T-cell (primary cell): ENCODE data around the gene TMEM255B. TPM values are rescaled to one million over a fixed set of nuclear protein-coding genes. Genes with fewer than 3 reads are reported as not detected.

Source experiments
- ATAC-seq, 4 experiments: fragments of 200-7000 bp in 3 of 4; fragments of 150-1000 bp in 1 of 4; cut with Tn5 transposase; replicated peaks in 1 of 4; 1 replicate in 3 of 4; 2 replicates in 1 of 4; pipeline ENCODE4 v1.10.0; 2021; ENCODE audit warnings: moderate library complexity in 3 of 4, mild to moderate bottlenecking in 2 of 4, moderate number of reproducible peaks in 1 of 4
- CTCF ChIA-PET, 2 donors: fragments of 300-600 bp; sonication (Branson Sonifier 250); formaldehyde crosslinking; loops; one replicate each; lab custom pipeline; 2022; ENCODE audit warnings: antibody characterized with exemption in 2 of 2; lab: Charles Lee
- POLR2A ChIA-PET, 2 donors: fragments of 300-600 bp; sonication (Branson Sonifier 250); formaldehyde crosslinking; loops; one replicate each; lab custom pipeline; 2022; ENCODE audit warnings: antibody characterized with exemption in 2 of 2; lab: Charles Lee
- DNase-seq, 35 experiments: peaks; one replicate each; pipeline versions ENCODE4 v3.0.0 to v3.0.0-alpha.2; 2013 to 2023
- H3K27ac ChIP-seq: one replicate; pipeline ENCODE4 v1.5.1; 2013; ENCODE audit warnings: low read length
- H3K27me3 ChIP-seq, 2 experiments: replicated peaks in 1 of 2; 1 replicate in 1 of 2; 2 replicates in 1 of 2; pipeline versions ENCODE4 v1.6.1 to v1.7.0; 2013; ENCODE audit warnings: low read length in 1 of 2, mixed read lengths in 1 of 2; ENCODE audit not compliant: control insufficient read depth in 2 of 2, insufficient read depth in 2 of 2; ENCODE audit errors: extremely low read depth in 1 of 2
- H3K36me3 ChIP-seq, 2 donors: 1 replicate in 1 of 2; 2 replicates in 1 of 2; pipeline versions ENCODE4 v1.6.1 to v1.7.0; 2013; ENCODE audit warnings: low read length in 1 of 2; ENCODE audit not compliant: control insufficient read depth in 2 of 2, insufficient read depth in 1 of 2; ENCODE audit errors: extremely low read depth in 1 of 2
- H3K4me1 ChIP-seq, 2 experiments: 1 replicate in 1 of 2; 2 replicates in 1 of 2; pipeline versions ENCODE4 v1.6.1 to v1.7.0; 2013; ENCODE audit warnings: low read length in 2 of 2, mixed read lengths in 1 of 2; ENCODE audit not compliant: insufficient read depth in 2 of 2, control insufficient read depth in 1 of 2; ENCODE audit errors: extremely low read depth in 1 of 2
- H3K4me3 ChIP-seq, 2 donors: 1 replicate in 1 of 2; 2 replicates in 1 of 2; pipeline versions ENCODE4 v1.5.1 to v1.7.0; 2013; ENCODE audit warnings: mild to moderate bottlenecking in 2 of 2, low read length in 1 of 2, moderate library complexity in 1 of 2; ENCODE audit not compliant: control insufficient read depth in 1 of 2; ENCODE audit errors: extremely low read depth in 1 of 2
- H3K9me3 ChIP-seq: 2 replicates; pipeline ENCODE4 v1.7.0; 2013
- H3K27ac Mint-ChIP-seq, 2 donors: one replicate each; pipeline ENCODE4 v1.8.0; 2020 to 2021; ENCODE audit warnings: mild to moderate bottlenecking in 2 of 2, mixed read lengths in 2 of 2
- H3K27me3 Mint-ChIP-seq, 2 donors: one replicate each; pipeline ENCODE4 v1.8.0; 2021 to 2022; ENCODE audit warnings: mixed read lengths in 2 of 2
- H3K36me3 Mint-ChIP-seq: one replicate; pipeline ENCODE4 v1.8.0; 2021; ENCODE audit warnings: mixed read lengths
- H3K4me1 Mint-ChIP-seq, 3 donors: one replicate each; pipeline ENCODE4 v1.8.0; 2020 to 2022; ENCODE audit warnings: mixed read lengths in 3 of 3, mild to moderate bottlenecking in 1 of 3
- H3K4me3 Mint-ChIP-seq, 3 donors: one replicate each; pipeline ENCODE4 v1.8.0; 2020 to 2022; ENCODE audit warnings: mild to moderate bottlenecking in 3 of 3, mixed read lengths in 3 of 3, moderate library complexity in 3 of 3
- H3K9me3 Mint-ChIP-seq, 3 donors: one replicate each; pipeline ENCODE4 v1.8.0; 2020 to 2022; ENCODE audit warnings: mixed read lengths in 3 of 3
- WGBS: methylation state at CpG from one replicate; pipeline ENCODE4 v1.1.5; 2013; ENCODE audit warnings: missing lambda C conversion rate; ENCODE audit not compliant: insufficient coverage; 5-methylcytosine and 5-hydroxymethylcytosine counted together
- total RNA-seq, 35 experiments: library from RNA in 6 of 35; stranded (reverse) in 6 of 35; fragments of 120-200 nt in 1 of 35; gene quantifications; one replicate each; pipeline versions ENCODE4 v1.2.1 to v1.2.4 and lab custom pipeline; 2013 to 2026

TMEM255B gene
- total RNA-seq, 5 donors from 2014 or later (not counting 1 experiment from before 2014, with no cell fraction given) = 0.76 to 1.2 (median 0.89) TPM

- Histone ChIP-seq H3K27ac (no peak overlapping the region), H3K9me3 (no peaks in the 10 kb centered on the region), H3K4me1 (peaks cover 0 to 2% of the 10 kb centered on the region in 2 experiments), H3K4me3 (no peak overlapping the region), H3K36me3 (no peaks in the 10 kb centered on the region), H3K27me3 (peaks cover 0 to 49% of the 10 kb centered on the region in 2 experiments)
- no peak for DNase-seq
- H3K27me3 Mint-ChIP-seq = peaks cover 0 to 2% of the 10 kb centered on the region in 2 donors
- H3K4me3 Mint-ChIP-seq = no peak overlapping the region
- H3K9me3 Mint-ChIP-seq = no peaks in the 10 kb centered on the region
- CTCF ChIA-PET = no interaction called here
- H3K4me1 Mint-ChIP-seq = no peaks in the 10 kb centered on the region
- peak in 1 of 4 experiments; percentile 13 for ATAC-seq
- POLR2A ChIA-PET = no interaction called here
- no peak overlapping the region for H3K27ac Mint-ChIP-seq
- H3K36me3 Mint-ChIP-seq = no peaks in the 10 kb centered on the region
- WGBS = 15% methylated on average over 11 of the region's 15 CpGs
Measured at GRCh38 chr13:113802090-113802531, 43.1 kb downstream of the TMEM255B start.

GRCh38 chr13:113802761-113803160 lies 43.7 kb downstream of the TMEM255B start:
- 81% methylated on average over 25 of the region's 25 CpGs for WGBS
- Histone ChIP-seq H3K27ac (no peak overlapping the region), H3K36me3 (no peaks in the 10 kb centered on the region), H3K4me1 (peaks cover 0 to 2% of the 10 kb centered on the region in 2 experiments), H3K9me3 (no peaks in the 10 kb centered on the region), H3K27me3 (peaks cover 0 to 47% of the 10 kb centered on the region in 2 experiments), H3K4me3 (no peak overlapping the region)
- DNase-seq (no peak), ATAC-seq (no peak)
- H3K9me3 Mint-ChIP-seq = no peaks in the 10 kb centered on the region
- CTCF ChIA-PET = no interaction called here
- no peaks in the 10 kb centered on the region for H3K36me3 Mint-ChIP-seq
- no peaks in the 10 kb centered on the region for H3K4me1 Mint-ChIP-seq
- H3K4me3 Mint-ChIP-seq = no peak overlapping the region
- H3K27ac Mint-ChIP-seq = no peak overlapping the region
- peaks cover 0 to 2% of the 10 kb centered on the region in 2 donors for H3K27me3 Mint-ChIP-seq
- POLR2A ChIA-PET = no interaction called here

GRCh38 chr13:113803409-113804016 lies 44.5 kb downstream of the TMEM255B start:
- peaks cover 0 to 2% of the 10 kb centered on the region in 2 experiments for H3K4me1 ChIP-seq
- Mint-ChIP-seq H3K9me3 (peaks cover 0 to 3% (median 0%) of the 10 kb centered on the region in 3 donors), H3K36me3 (no peaks in the 10 kb centered on the region), H3K4me1 (peaks cover 0 to 2% (median 2%) of the 10 kb centered on the region in 3 donors), H3K27ac (no peak overlapping the region), H3K4me3 (no peak overlapping the region), H3K27me3 (peaks cover 0 to 2% of the 10 kb centered on the region in 2 donors)
- ChIA-PET POLR2A (no interaction called here), CTCF (no interaction called here)
- H3K27ac ChIP-seq = no peak overlapping the region
- H3K9me3 ChIP-seq = no peaks in the 10 kb centered on the region
- ATAC-seq (no peak), DNase-seq (no peak)
- WGBS = 74% methylated on average over 27 of the region's 32 CpGs
- no peaks in the 10 kb centered on the region for H3K36me3 ChIP-seq
- peaks cover 0 to 47% of the 10 kb centered on the region in 2 experiments for H3K27me3 ChIP-seq
- no peak overlapping the region for H3K4me3 ChIP-seq

GRCh38 chr13:113804017-113804702 lies 45.1 kb downstream of the TMEM255B start:
- WGBS = 94% methylated on average over 11 of the region's 34 CpGs
- CTCF ChIA-PET = no interaction called here
- no peak for ATAC-seq

GRCh38 chr13:113804703-113805430 lies 45.8 kb downstream of the TMEM255B start:
- H3K9me3 ChIP-seq = no peaks in the 10 kb centered on the region
- WGBS = 92% methylated on average over 23 of the region's 39 CpGs
- no peak for DNase-seq
- ChIA-PET POLR2A (no interaction called here), CTCF (no interaction called here)
- Mint-ChIP-seq H3K9me3 (peaks cover 0 to 3% (median 0%) of the 10 kb centered on the region in 3 donors), H3K27me3 (peaks cover 0 to 2% of the 10 kb centered on the region in 2 donors), H3K36me3 (no peaks in the 10 kb centered on the region), H3K27ac (no peak overlapping the region), H3K4me1 (peaks cover 0 to 2% (median 2%) of the 10 kb centered on the region in 3 donors), H3K4me3 (no peak overlapping the region)
- no peak for ATAC-seq
- H3K4me3 ChIP-seq = no peak overlapping the region
- peaks cover 0 to 2% of the 10 kb centered on the region in 2 experiments for H3K4me1 ChIP-seq
- H3K36me3 ChIP-seq = no peaks in the 10 kb centered on the region
- H3K27ac ChIP-seq = no peak overlapping the region
- peaks cover 0 to 47% of the 10 kb centered on the region in 2 experiments for H3K27me3 ChIP-seq

More at GRCh38 chr13:113804017-113804702, 45.1 kb downstream of the TMEM255B start:
- Mint-ChIP-seq H3K27ac (no peak overlapping the region), H3K9me3 (peaks cover 0 to 3% (median 0%) of the 10 kb centered on the region in 3 donors), H3K36me3 (no peaks in the 10 kb centered on the region), H3K4me3 (no peak overlapping the region), H3K4me1 (peaks cover 0 to 2% (median 2%) of the 10 kb centered on the region in 3 donors), H3K27me3 (peaks cover 0 to 2% of the 10 kb centered on the region in 2 donors)
- H3K27me3 ChIP-seq = peaks cover 0 to 47% of the 10 kb centered on the region in 2 experiments
- H3K4me3 ChIP-seq = no peak overlapping the region
- DNase-seq = no peak
- H3K36me3 ChIP-seq = no peaks in the 10 kb centered on the region
- H3K9me3 ChIP-seq = no peaks in the 10 kb centered on the region
- peaks cover 0 to 2% of the 10 kb centered on the region in 2 experiments for H3K4me1 ChIP-seq
- POLR2A ChIA-PET = no interaction called here
- H3K27ac ChIP-seq = no peak overlapping the region

- H3K27ac ChIP-seq = no peak overlapping the region
- 91% methylated on average over 26 of the region's 27 CpGs for WGBS
- no peaks in the 10 kb centered on the region for H3K9me3 ChIP-seq
- Mint-ChIP-seq H3K4me1 (peaks cover 0 to 2% (median 2%) of the 10 kb centered on the region in 3 donors), H3K27ac (no peak overlapping the region), H3K36me3 (no peaks in the 10 kb centered on the region), H3K9me3 (peaks cover 0 to 4% (median 0%) of the 10 kb centered on the region in 3 donors), H3K27me3 (peaks cover 0 to 2% of the 10 kb centered on the region in 2 donors), H3K4me3 (no peak overlapping the region)
- POLR2A ChIA-PET = no interaction called here
- ATAC-seq (no peak), DNase-seq (no peak)
- H3K4me1 ChIP-seq = peaks cover 0 to 2% of the 10 kb centered on the region in 2 experiments
- no peaks in the 10 kb centered on the region for H3K36me3 ChIP-seq
- no peak overlapping the region for H3K4me3 ChIP-seq
- CTCF ChIA-PET = no interaction called here
- peaks cover 0 to 45% of the 10 kb centered on the region in 2 experiments for H3K27me3 ChIP-seq
Measured at GRCh38 chr13:113805431-113806103, 46.5 kb downstream of the TMEM255B start.
